GM18909 (cell line): Measurements from ENCODE around the gene AGO4.
"Not testable (repeated sequence)": the region's sequence is repeated elsewhere in the genome, so short reads cannot be mapped to it uniquely, and the experiment has no call there.

ENCODE experiments used
- ATAC-seq: cut with Tn5 transposase; IDR thresholded peaks from one replicate; pipeline ENCODE4 v1.9.1; 2021; ENCODE audit warnings: mild to moderate bottlenecking; ENCODE audit not compliant: unreplicated experiment, poor library complexity

Gene AGO4

GRCh38 chr1:35807614-35808449 lies at the start of gene AGO4:
TSS of gene AGO4 (plus strand) at chr1:35808016. CDS start at chr1:35808417, 401 bp downstream.
- no peak for ATAC-seq

DNA sequence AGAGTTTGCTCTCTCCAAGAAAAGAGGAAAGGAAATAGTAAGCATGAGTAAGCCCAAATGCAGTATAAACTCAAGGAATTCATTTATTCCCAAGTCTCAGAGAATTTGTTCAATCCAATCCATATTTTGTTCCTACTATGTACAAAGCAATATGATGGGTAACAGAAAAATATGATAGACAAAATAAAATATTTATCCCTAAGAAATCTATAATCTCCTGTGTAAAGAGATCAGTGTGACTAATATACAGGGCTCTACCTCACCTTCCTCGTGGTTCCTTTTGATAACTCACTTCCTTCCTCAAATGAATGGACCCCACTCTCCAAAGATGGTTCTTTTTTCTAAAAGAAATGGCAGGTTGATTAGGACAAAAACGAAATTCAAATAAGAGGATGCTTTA lies 45.7 kb upstream of the AGO4 start:
- no peak for ATAC-seq

DNA sequence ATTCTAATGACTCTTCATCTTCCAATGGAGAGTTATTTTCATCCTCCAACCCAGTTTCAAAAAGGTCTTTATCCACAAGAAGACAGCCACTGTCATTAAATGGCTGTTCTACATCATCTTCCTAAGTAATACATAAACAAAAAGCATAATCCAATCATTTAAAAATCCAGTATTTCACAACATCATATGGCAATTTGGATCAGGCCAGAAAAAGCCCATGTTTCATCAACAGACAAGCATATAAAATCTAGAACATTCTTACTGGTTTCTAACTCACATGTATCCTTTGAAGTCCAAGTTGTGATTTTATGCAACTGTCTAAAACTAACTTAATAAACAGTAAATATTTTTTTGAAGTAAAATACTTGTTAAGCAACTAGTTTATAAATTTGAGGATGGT lies 44.6 kb upstream of the AGO4 start:
- no peak for ATAC-seq

- no peak for ATAC-seq
Observed at GRCh38 chr1:35764283-35764682, 43.5 kb upstream of the AGO4 start.

DNA sequence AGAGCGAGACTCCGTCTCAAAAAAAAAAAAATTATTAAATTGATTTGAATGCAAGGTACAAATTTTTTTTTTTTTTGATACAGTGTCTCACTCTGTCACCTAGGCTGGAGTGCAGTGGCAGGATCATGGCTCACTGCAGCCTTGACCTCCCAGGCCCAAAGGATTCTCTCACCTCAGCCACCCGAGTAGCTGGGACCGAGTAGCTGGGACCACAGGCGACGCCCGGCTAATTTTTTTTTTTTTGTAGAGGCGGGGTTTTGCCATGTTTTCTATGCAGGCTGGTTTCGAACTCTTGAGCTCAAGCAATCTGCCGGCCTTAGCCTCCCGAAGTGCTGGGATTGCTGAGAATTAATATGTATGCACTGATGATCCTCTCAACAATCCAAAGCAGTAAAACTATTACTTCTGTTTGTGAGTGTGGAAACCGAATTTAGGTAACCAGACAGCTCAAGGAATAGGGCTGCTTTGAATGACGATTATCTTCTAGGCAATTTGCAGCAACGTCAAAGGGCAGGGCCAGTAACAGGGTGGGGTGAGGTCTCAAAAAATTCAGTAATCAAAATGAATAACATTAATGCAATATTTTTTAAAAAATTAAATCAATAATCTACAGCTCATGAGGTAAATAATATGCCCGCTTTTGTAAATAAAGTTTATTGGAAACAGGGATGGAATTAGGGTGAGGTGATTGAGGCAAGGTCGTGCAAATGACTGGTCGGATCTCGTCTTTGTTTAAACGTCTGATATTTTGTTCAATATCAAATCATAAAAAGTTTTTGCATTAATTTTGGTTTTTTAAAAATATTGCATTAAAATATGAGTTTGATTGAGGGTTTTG lies 39.2 kb upstream of the AGO4 start:
- no peak for ATAC-seq

DNA sequence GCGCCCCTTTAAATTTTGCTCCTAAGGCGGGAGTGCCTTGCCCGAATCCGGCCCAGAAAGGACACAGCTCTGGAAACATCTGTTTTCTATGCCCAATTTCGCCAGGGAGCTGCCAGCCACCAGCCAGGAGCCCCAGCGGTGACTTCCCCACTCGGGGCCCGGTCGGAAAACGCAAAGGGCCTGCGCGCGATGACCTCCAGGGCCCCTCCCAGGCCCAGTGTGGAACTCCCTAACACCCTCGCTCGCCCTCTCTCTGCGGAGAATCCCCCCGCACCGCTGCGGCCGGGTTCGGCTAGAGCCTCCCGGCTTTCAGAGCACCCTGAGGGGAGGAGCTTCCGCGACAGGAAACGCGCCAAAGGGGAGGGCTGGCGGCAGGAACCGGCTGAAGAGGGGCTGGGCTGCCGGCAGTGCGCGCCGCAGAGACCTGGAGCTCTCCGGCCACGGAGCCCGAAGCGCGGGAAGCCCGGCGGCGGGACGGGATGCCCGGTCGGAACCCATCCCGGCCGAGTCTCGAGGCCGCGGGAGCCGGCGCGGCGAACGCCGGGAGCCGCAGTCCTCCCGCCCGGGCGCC lies 38.5 kb upstream of the AGO4 start:
- ATAC-seq, result peak; percentile 71

DNA sequence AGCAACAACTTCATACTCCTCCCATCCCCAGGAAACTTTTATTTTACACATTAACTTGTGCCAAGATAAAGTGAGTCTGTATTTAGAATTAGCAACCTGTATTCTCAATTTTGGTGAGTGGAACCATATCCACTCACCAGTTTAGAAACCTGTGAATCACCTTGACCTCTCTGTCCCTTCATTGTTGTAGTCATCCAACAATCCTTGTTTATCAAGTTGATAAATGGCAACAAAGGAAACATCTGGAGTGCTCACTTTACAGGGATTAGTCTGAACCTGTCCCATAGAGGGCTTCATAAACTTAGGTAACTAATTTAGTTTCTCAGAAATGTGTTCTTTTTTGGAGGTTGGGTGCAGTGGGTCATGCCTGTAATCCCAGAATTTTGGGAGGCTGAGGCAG lies 34.1 kb upstream of the AGO4 start:
- no peak for ATAC-seq

GRCh38 chr1:35776172-35776571 lies 31.6 kb upstream of the AGO4 start:
- ATAC-seq, result not testable (repeated sequence)

- no peak for ATAC-seq
Observed at GRCh38 chr1:35777109-35777508, 30.7 kb upstream of the AGO4 start.

- no peak for ATAC-seq
Observed at GRCh38 chr1:35783055-35783583, 24.7 kb upstream of the AGO4 start.

DNA sequence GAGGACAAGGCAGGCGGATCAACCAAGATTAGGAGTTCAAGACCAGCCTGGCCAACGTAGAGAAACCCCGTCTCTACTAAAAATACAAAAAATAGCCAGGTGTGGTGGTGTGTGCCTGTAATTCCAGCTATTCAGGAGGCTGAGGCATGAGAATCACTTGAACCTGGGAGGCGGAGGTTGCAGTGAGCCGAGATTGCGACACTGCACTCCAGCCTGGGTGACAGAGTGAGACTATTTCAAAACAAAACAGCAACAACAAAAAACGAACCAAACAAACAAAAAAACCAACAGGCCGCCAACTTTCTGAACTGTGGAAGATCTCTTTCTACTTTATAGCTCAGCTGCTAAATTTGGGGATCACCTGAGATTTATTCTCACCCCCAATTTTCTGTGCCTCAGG lies 23.5 kb upstream of the AGO4 start:
- ATAC-seq, result not testable (repeated sequence)

DNA sequence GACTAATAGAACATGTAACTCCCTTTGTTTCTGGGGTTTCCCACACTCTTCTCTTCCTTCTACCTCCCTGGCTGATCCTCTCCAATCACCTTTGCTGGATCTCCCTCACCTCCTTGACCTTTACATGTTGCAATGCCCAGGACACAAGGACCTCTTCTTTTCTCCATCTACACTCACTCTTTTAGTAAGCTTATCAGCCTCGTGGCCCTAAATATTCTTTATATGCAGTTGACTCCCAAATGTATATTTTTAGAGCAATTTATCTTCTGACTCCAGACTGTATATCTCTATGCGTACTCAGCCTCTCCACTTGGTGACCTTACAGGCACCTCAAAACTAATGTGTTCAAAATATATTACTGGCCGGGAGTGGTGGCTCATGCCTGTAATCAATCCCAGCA lies 19.7 kb upstream of the AGO4 start:
- no peak for ATAC-seq

DNA sequence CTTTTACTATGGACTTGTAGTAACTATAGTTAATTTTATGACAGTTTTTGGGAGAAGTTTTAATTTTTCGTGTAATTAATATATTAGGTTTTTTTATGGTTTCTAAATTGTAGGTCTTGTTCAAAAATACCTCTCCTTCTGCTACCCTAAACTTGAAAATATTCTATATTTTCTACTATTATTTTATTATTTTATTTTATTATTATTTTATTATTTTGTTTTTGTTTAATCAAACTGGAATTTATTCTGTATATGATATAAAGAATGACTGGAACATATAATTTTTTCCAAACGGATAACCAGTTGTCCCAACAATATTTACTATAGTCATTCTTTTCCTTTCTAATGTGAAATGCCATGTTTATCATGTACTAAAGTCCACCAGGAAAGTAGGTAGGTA lies 17.1 kb upstream of the AGO4 start:
- ATAC-seq, result no peak

- ATAC-seq, result no peak
Observed at GRCh38 chr1:35795295-35795694, 12.5 kb upstream of the AGO4 start.

- ATAC-seq, result no peak
Observed at GRCh38 chr1:35797380-35797779, 10.4 kb upstream of the AGO4 start.

- ATAC-seq, result not testable (repeated sequence)
Observed at GRCh38 chr1:35798019-35798418, 9.8 kb upstream of the AGO4 start.

- ATAC-seq, result not testable (repeated sequence)
Observed at GRCh38 chr1:35800167-35800887, 7.5 kb upstream of the AGO4 start.

DNA sequence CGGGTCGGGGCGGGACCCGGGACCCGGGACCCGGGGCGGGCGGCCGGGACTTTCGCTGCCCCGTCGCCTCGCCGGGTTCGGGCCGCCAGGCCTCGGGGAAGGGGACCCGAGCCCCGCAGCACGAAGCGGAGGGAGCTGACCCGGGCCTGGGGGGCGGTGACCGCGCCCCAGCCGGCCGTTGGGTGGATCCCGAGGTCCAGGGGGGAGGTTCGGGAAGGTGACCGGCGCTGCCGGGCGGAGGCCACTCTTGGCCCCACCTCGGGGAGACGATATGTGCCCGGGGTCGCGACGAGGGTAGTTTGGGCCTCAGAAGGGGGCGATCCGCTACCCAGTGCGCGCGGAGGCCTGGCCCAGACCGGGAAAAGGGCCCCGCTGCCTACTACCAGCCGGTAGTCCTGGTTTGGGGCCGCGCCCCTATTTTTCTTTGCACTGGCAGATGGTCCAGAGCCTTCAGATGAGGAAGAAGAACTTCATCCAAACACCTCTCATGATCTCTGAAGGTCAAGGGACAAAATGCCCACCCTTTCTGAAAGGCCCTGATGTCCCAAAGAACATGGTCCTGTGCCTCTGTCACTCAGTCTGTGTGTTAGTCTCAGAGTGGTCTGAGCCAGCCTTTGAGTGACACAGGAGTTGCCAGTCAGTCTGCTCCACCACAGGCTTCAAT lies 766 bp downstream of the AGO4 start:
- no peak for ATAC-seq
